Measurements from ENCODE around the gene SGSH. TPM values are rescaled to one million over a fixed set of nuclear protein-coding genes. Genes with fewer than 3 reads are reported as not detected.

The SGSH gene
- total RNA-seq, 1 donor from 2014 or later = 7.2 TPM

GRCh38 chr17:80236911-80237310, 16.8 kb upstream of the SGSH start:
- Mint-ChIP-seq H3K36me3 (peaks cover 29% of the 10 kb centered on the region), H3K4me3 (no peak overlapping the region), H3K27me3 (ENCODE audit: insufficient read depth, low read depth) (peaks cover 7% of the 10 kb centered on the region), H3K9me3 (peaks cover 17% of the 10 kb centered on the region), H3K4me1 (no peaks in the 10 kb centered on the region), H3K27ac (no peak overlapping the region)
- H3K9ac ChIP-seq = no peak overlapping the region
- H3K36me3 ChIP-seq = peaks cover 3% of the 10 kb centered on the region
- H2AFZ ChIP-seq (replicated peaks) = no peak overlapping the region
- no peaks in the 10 kb centered on the region for H3F3A ChIP-seq (ENCODE audit: low read depth)
- no peaks in the 10 kb centered on the region for H3K4me1 ChIP-seq
- no peak overlapping the region for H3K4me2 ChIP-seq
- no peak overlapping the region for H3K4me3 ChIP-seq
- H3K9me3 ChIP-seq (ENCODE audit: low read depth) = no peaks in the 10 kb centered on the region
- no peaks in the 10 kb centered on the region for H3K27me3 ChIP-seq
- DNase-seq (ENCODE audit: low spot score) = no peak
- no peak overlapping the region for H3K27ac ChIP-seq
- no peaks in the 10 kb centered on the region for H3K79me2 ChIP-seq (ENCODE audit: low read depth)
- no peaks in the 10 kb centered on the region for H4K20me1 ChIP-seq (ENCODE audit: low read depth)
- TF ChIP-seq CTCF (IDR thresholded peaks at IDR 0.05) = no peak

GRCh38 chr17:80233202-80233601, 13.1 kb upstream of the SGSH start:
- H3K4me3 Mint-ChIP-seq = no peak overlapping the region
- Histone ChIP-seq H2AFZ (replicated peaks) (no peak overlapping the region), H3K27me3 (no peaks in the 10 kb centered on the region), H3K9ac (no peak overlapping the region), H3K27ac (no peak overlapping the region), H3K9me3 (ENCODE audit: low read depth) (peaks cover 2% of the 10 kb centered on the region), H3K4me3 (no peak overlapping the region), H3K4me1 (no peaks in the 10 kb centered on the region), H3K36me3 (peaks cover 7% of the 10 kb centered on the region), H3F3A (ENCODE audit: low read depth) (no peaks in the 10 kb centered on the region), H3K79me2 (ENCODE audit: low read depth) (no peaks in the 10 kb centered on the region), H4K20me1 (ENCODE audit: low read depth) (no peaks in the 10 kb centered on the region), H3K4me2 (no peak overlapping the region)
- H3K9me3 Mint-ChIP-seq = peaks cover 23% of the 10 kb centered on the region
- peaks cover 36% of the 10 kb centered on the region for H3K36me3 Mint-ChIP-seq
- H3K4me1 Mint-ChIP-seq = no peaks in the 10 kb centered on the region
- DNase-seq (ENCODE audit: low spot score) = no peak
- TF ChIP-seq CTCF (IDR thresholded peaks at IDR 0.05) = no peak
- TF ChIP-seq EZH2phosphoT487 (IDR thresholded peaks at IDR 0.05) = no peak
- no peak for TF ChIP-seq EZH2 (IDR thresholded peaks at IDR 0.05)
- H3K27ac Mint-ChIP-seq = no peak overlapping the region
- peaks cover 4% of the 10 kb centered on the region for H3K27me3 Mint-ChIP-seq (ENCODE audit: insufficient read depth, low read depth)

GRCh38 chr17:80232438-80232837, 12.3 kb upstream of the SGSH start:
- Histone ChIP-seq H2AFZ (replicated peaks) (no peak overlapping the region), H3K36me3 (peaks cover 7% of the 10 kb centered on the region), H3K79me2 (ENCODE audit: low read depth) (no peaks in the 10 kb centered on the region), H3K27me3 (no peaks in the 10 kb centered on the region), H3K27ac (no peak overlapping the region), H3K4me3 (no peak overlapping the region), H3K9me3 (ENCODE audit: low read depth) (peaks cover 2% of the 10 kb centered on the region), H3K4me2 (no peak overlapping the region), H3F3A (ENCODE audit: low read depth) (no peaks in the 10 kb centered on the region), H3K4me1 (no peaks in the 10 kb centered on the region), H4K20me1 (ENCODE audit: low read depth) (no peaks in the 10 kb centered on the region), H3K9ac (no peak overlapping the region)
- H3K27ac Mint-ChIP-seq = no peak overlapping the region
- DNase-seq (ENCODE audit: low spot score) = no peak
- TF ChIP-seq CTCF (IDR thresholded peaks at IDR 0.05) = no peak
- no peak for TF ChIP-seq EZH2phosphoT487 (IDR thresholded peaks at IDR 0.05)
- TF ChIP-seq EZH2 (IDR thresholded peaks at IDR 0.05) = no peak
- H3K4me1 Mint-ChIP-seq = no peaks in the 10 kb centered on the region
- H3K36me3 Mint-ChIP-seq = peaks cover 36% of the 10 kb centered on the region
- peaks cover 4% of the 10 kb centered on the region for H3K27me3 Mint-ChIP-seq (ENCODE audit: insufficient read depth, low read depth)
- peaks cover 23% of the 10 kb centered on the region for H3K9me3 Mint-ChIP-seq
- no peak overlapping the region for H3K4me3 Mint-ChIP-seq

All from neural progenitor cell (in vitro differentiated cells).